Ovary (tissue), 3 donors: ENCODE results near the gene RAB10.

Source experiments
- CTCF ChIP-seq, 3 donors: fragments of 450-650 bp in 2 of 3; fragments of 200-600 bp in 1 of 3; IDR thresholded peaks; one replicate each; pipeline versions ENCODE4 v1.5.1 to v1.8.0; 2016 to 2022; ENCODE audit warnings: antibody characterized with exemption in 3 of 3, mild to moderate bottlenecking in 1 of 3
- EP300 ChIP-seq: sonication (generic); formaldehyde crosslinking; IDR thresholded peaks from one replicate; pipeline ENCODE4 v1.6.1; 2017; ENCODE audit warnings: antibody characterized with exemption
- POLR2A ChIP-seq: fragments of 450-650 bp; IDR thresholded peaks from one replicate; pipeline ENCODE4 v1.6.1; 2017; ENCODE audit warnings: antibody characterized with exemption, mild to moderate bottlenecking, moderate library complexity
- donor health status: DM: no; HTN: no; CAD: no.

- TF ChIP-seq CTCF (IDR thresholded peaks at IDR 0.05): no peak
- TF ChIP-seq POLR2A: no peak
- TF ChIP-seq EP300: no peak
Observed at GRCh38 chr2:26074676-26075075, 40.8 kb downstream of the RAB10 start.
